ENCODE data around the gene LYSMD3. TPM values are rescaled to one million over a fixed set of nuclear protein-coding genes. Genes with fewer than 3 reads are reported as not detected.

The LYSMD3 gene
- total RNA-seq, 6 donors from 2014 or later, result 4.2 to 37.5 (median 18.9) TPM

DNA sequence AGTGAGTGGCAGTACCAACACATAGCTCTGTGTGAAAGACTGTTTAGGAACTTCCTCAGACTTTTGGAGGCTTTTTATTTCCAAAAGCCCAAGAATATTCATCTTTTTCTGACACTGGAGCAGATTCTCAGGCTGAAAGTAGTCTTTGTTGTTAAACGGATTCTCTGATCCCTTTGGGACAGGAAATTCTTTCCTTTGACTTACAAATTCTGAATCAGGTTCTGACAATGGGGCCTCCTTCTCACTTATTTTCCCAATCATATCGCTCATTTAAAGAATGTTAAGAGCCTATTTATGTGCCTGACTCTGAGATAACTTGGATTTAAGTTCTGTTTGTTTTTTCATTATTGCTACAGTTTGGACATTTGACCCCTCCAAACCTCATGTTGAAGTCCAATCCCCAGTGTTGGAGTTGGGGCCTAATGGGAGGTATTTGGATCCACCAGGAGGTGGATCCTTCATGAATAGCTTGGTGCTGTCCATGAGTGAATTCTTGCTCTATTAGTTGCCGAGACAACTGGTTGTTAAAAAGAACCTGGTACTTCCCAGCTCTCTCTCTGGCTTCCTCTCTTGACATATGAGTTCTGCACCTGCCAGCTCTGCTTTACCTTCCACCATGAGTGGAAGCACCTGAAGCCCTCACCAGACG is 25.1 kb upstream of the LYSMD3 start:
- DNase-seq, result no peak
- no peak overlapping the region for H3K4me3 ChIP-seq
- WGBS, 2 donors, result 72 to 73% methylated on average over 4 of the region's 4 CpGs
- H3K27ac ChIP-seq, result no peak overlapping the region
- no peaks in the 10 kb centered on the region for H3K9me3 ChIP-seq
- H3K4me1 ChIP-seq, result peaks cover 6 to 15% (median 11%) of the 10 kb centered on the region in 4 donors
- H3K27me3 ChIP-seq, result peaks cover 0 to 11% (median 4%) of the 10 kb centered on the region in 4 donors
- no peaks in the 10 kb centered on the region for H3K36me3 ChIP-seq
- ATAC-seq (ENCODE audit: low FRiP score in 2 of 2), result no peak
- TF ChIP-seq POLR2A (IDR thresholded peaks at IDR 0.05) (no peak), EP300 (IDR thresholded peaks at IDR 0.05) (no peak), POLR2AphosphoS5 (IDR thresholded peaks at IDR 0.05) (no peak)
- TF ChIP-seq, protein P1, sequence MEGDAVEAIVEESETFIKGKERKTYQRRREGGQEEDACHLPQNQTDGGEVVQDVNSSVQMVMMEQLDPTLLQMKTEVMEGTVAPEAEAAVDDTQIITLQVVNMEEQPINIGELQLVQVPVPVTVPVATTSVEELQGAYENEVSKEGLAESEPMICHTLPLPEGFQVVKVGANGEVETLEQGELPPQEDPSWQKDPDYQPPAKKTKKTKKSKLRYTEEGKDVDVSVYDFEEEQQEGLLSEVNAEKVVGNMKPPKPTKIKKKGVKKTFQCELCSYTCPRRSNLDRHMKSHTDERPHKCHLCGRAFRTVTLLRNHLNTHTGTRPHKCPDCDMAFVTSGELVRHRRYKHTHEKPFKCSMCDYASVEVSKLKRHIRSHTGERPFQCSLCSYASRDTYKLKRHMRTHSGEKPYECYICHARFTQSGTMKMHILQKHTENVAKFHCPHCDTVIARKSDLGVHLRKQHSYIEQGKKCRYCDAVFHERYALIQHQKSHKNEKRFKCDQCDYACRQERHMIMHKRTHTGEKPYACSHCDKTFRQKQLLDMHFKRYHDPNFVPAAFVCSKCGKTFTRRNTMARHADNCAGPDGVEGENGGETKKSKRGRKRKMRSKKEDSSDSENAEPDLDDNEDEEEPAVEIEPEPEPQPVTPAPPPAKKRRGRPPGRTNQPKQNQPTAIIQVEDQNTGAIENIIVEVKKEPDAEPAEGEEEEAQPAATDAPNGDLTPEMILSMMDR (IDR thresholded peaks at IDR 0.05), result no peak

- no peaks in the 10 kb centered on the region for H3K9me3 ChIP-seq
- ATAC-seq (ENCODE audit: low FRiP score in 2 of 2) (no peak), DNase-seq (no peak)
- H3K27me3 ChIP-seq, result peaks cover 0 to 7% (median 3%) of the 10 kb centered on the region in 4 donors
- H3K4me3 ChIP-seq, result no peak overlapping the region
- H3K27ac ChIP-seq, result no peak overlapping the region
- TF ChIP-seq EP300 (IDR thresholded peaks at IDR 0.05) (no peak), POLR2A (IDR thresholded peaks at IDR 0.05) (no peak), POLR2AphosphoS5 (IDR thresholded peaks at IDR 0.05) (no peak)
- TF ChIP-seq, protein P1 (IDR thresholded peaks at IDR 0.05), result no peak
- H3K36me3 ChIP-seq, result no peaks in the 10 kb centered on the region
- peaks cover 3 to 10% (median 8%) of the 10 kb centered on the region in 4 donors for H3K4me1 ChIP-seq
These were observed 24.3 kb upstream of the LYSMD3 start for GRCh38 chr5:90553711-90554110.

DNA sequence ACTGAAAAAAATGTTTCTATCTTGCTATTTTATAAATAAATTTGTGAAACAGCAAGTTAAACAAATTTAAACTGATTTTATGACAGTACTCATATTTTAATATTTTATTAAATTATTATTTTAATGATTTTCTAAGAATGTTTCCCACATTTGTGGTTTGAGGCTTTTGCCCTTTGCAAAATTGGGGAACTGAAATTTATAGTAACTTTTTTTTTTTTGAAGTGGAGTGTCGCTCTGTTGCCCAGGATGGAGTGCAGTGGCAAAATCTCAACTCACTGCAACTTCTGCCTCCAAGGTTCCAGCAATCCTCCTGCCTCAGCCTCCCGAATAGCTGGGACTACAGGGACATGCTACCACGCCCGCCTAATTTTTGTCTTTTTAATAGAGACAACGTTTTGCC is 22.0 kb upstream of the LYSMD3 start:
- no peak overlapping the region for H3K27ac ChIP-seq
- TF ChIP-seq, protein P1 (IDR thresholded peaks at IDR 0.05), result no peak
- no peak for TF ChIP-seq POLR2A (IDR thresholded peaks at IDR 0.05)
- no peaks in the 10 kb centered on the region for H3K36me3 ChIP-seq
- ATAC-seq (ENCODE audit: low FRiP score in 2 of 2), result no peak
- H3K4me3 ChIP-seq, result no peak overlapping the region
- H3K4me1 ChIP-seq, result peaks cover 0 to 8% (median 0%) of the 10 kb centered on the region in 4 donors
- no peaks in the 10 kb centered on the region for H3K27me3 ChIP-seq
- no peak for DNase-seq
- WGBS, 2 donors, result 67 to 84% methylated on average over 5 of the region's 5 CpGs
- no peaks in the 10 kb centered on the region for H3K9me3 ChIP-seq

- Histone ChIP-seq H3K27me3 (no peaks in the 10 kb centered on the region), H3K4me3 (no peak overlapping the region), H3K27ac (no peak overlapping the region), H3K9me3 (no peaks in the 10 kb centered on the region), H3K36me3 (no peaks in the 10 kb centered on the region), H3K4me1 (peaks cover 0 to 8% (median 0%) of the 10 kb centered on the region in 4 donors)
- ATAC-seq (ENCODE audit: low FRiP score in 2 of 2), result no peak
- TF ChIP-seq POLR2AphosphoS5 (IDR thresholded peaks at IDR 0.05) (no peak), EP300 (IDR thresholded peaks at IDR 0.05) (no peak), POLR2A (IDR thresholded peaks at IDR 0.05) (no peak)
- TF ChIP-seq, protein P1 (IDR thresholded peaks at IDR 0.05), result no peak
- DNase-seq, result no peak
- 69 to 80% methylated on average over 3 of the region's 3 CpGs for WGBS, 2 donors
These were observed 21.6 kb upstream of the LYSMD3 start for GRCh38 chr5:90550963-90551362.

DNA sequence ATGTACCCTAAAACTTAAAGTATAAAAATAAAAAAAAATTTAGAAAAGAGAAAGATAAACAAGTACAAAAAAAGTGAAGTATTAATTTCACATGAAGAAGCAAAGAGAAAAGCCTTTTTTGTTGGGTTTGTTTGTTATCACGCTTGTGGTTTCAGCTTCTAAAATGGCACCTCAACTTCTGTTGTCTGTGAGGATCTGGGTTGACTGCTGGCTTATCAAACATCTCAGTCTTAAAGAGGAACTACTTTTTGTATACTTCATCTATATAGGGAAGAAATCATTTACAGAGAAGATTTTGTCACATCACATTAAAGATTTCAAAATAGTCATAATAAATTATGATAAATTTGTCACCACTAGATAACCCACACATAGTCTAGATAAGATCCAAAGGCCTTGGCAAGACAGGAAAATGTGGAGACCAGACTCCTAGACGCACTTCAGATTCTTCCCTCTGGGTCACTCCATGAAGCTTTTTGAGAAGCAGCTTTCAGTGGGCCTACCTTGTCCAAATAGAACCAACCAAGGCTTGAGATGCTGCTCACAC is 20.4 kb upstream of the LYSMD3 start:
- no peak for ATAC-seq (ENCODE audit: low FRiP score in 2 of 2)
- no peaks in the 10 kb centered on the region for H3K9me3 ChIP-seq
- H3K36me3 ChIP-seq, result no peaks in the 10 kb centered on the region
- no peaks in the 10 kb centered on the region for H3K27me3 ChIP-seq
- H3K4me3 ChIP-seq, result no peak overlapping the region
- DNase-seq, result no peak
- no peak overlapping the region for H3K27ac ChIP-seq
- TF ChIP-seq EP300 (IDR thresholded peaks at IDR 0.05), result no peak
- no peak for TF ChIP-seq POLR2A (IDR thresholded peaks at IDR 0.05)
- TF ChIP-seq POLR2AphosphoS5 (IDR thresholded peaks at IDR 0.05), result no peak
- TF ChIP-seq, protein P1 (IDR thresholded peaks at IDR 0.05), result no peak
- WGBS, 2 donors, result 58 to 62% methylated on average over 2 of the region's 2 CpGs
- H3K4me1 ChIP-seq, result peaks cover 0 to 8% (median 0%) of the 10 kb centered on the region in 4 donors
